SK-N-SH treated with all-trans-retinoic acid at 6 μM for 48 hours (cell line): ENCODE data around the gene KCNG2.

Experiments
- ATAC-seq: fragments of 200-7000 bp; cut with Tn5 transposase; 3 replicates; pipeline ENCODE4 v1.9.1; 2020; ENCODE audit warnings: mild to moderate bottlenecking, moderate library complexity
- ARNTL ChIP-seq: fragments of 450-650 bp; formaldehyde crosslinking; IDR thresholded peaks from 2 replicates; pipeline ENCODE4 v1.5.0; 2020; ENCODE audit warnings: low read depth, mild to moderate bottlenecking, moderate library complexity, borderline replicate concordance
- BACH2 ChIP-seq: fragments of 250-450 bp; sonication (Bioruptor Pico); IDR thresholded peaks from 2 replicates; pipeline ENCODE4 v1.9.0; 2021; ENCODE audit warnings: mild to moderate bottlenecking, borderline replicate concordance
- CREB5 ChIP-seq: fragments of 250-450 bp; sonication (Bioruptor Pico); IDR thresholded peaks from 2 replicates; pipeline ENCODE4 v1.5.1; 2020; ENCODE audit warnings: low read depth, mild to moderate bottlenecking, moderate library complexity
- CSDC2 ChIP-seq: fragments of 250-450 bp; sonication (Bioruptor Pico); IDR thresholded peaks from 2 replicates; pipeline ENCODE4 v1.5.0; 2020; ENCODE audit warnings: mild to moderate bottlenecking, moderate library complexity
- ESRRG ChIP-seq: fragments of 250-450 bp; sonication (Bioruptor Pico); IDR thresholded peaks from 2 replicates; pipeline ENCODE4 v1.6.1; 2021; ENCODE audit warnings: mild to moderate bottlenecking
- GLIS3 ChIP-seq: fragments of 250-450 bp; sonication (Bioruptor Pico); IDR thresholded peaks from 2 replicates; pipeline ENCODE4 v1.5.0; 2020; ENCODE audit warnings: mild to moderate bottlenecking, moderate library complexity
- ISL1 ChIP-seq: fragments of 250-450 bp; sonication (Bioruptor Pico); IDR thresholded peaks from 2 replicates; pipeline ENCODE4 v2.1.2; 2022; ENCODE audit warnings: mild to moderate bottlenecking, moderate library complexity
- OSR1 ChIP-seq: fragments of 250-450 bp; sonication (Bioruptor Pico); IDR thresholded peaks from 2 replicates; pipeline ENCODE4 v1.8.0; 2022; ENCODE audit warnings: moderate library complexity, mild to moderate bottlenecking, inconsistent platforms
- POU6F1 ChIP-seq: fragments of 250-450 bp; sonication (Bioruptor Pico); IDR thresholded peaks from 2 replicates; pipeline ENCODE4 v1.8.0; 2021; ENCODE audit warnings: low read depth, mild to moderate bottlenecking, moderate library complexity, borderline replicate concordance
- PPARA ChIP-seq: fragments of 250-450 bp; sonication (Bioruptor Pico); IDR thresholded peaks from 2 replicates; pipeline ENCODE4 v1.5.0; 2020; ENCODE audit warnings: mild to moderate bottlenecking, borderline replicate concordance
- RARB ChIP-seq: fragments of 250-450 bp; sonication (Bioruptor Pico); IDR thresholded peaks from 2 replicates; pipeline ENCODE4 v1.8.0; 2021; ENCODE audit warnings: mild to moderate bottlenecking, moderate library complexity
- SNAI2 ChIP-seq: fragments of 250-450 bp; sonication (Bioruptor Pico); IDR thresholded peaks from 2 replicates; pipeline ENCODE4 v1.5.0; 2020; ENCODE audit warnings: mild to moderate bottlenecking, moderate library complexity
- TCF4 ChIP-seq: fragments of 250-450 bp; sonication (Bioruptor Pico); IDR thresholded peaks from 2 replicates; pipeline ENCODE4 v1.8.0; 2021; ENCODE audit warnings: mild to moderate bottlenecking, moderate library complexity, borderline replicate concordance
- ZC3H10 ChIP-seq: fragments of 250-450 bp; sonication (Bioruptor Pico); IDR thresholded peaks from 2 replicates; pipeline ENCODE4 v1.5.1; 2021; ENCODE audit warnings: mild to moderate bottlenecking, moderate library complexity
- ZFP3 ChIP-seq: fragments of 250-450 bp; sonication (Bioruptor Pico); IDR thresholded peaks from 2 replicates; pipeline ENCODE4 v1.5.0; 2020; ENCODE audit warnings: mild to moderate bottlenecking, moderate library complexity
- ZFP30 ChIP-seq: fragments of 450-650 bp; formaldehyde crosslinking; IDR thresholded peaks from 2 replicates; pipeline ENCODE4 v1.5.0; 2022; ENCODE audit warnings: mild to moderate bottlenecking, moderate library complexity
- ZNF565 ChIP-seq: fragments of 450-650 bp; formaldehyde crosslinking; conservative IDR thresholded peaks from 2 replicates; pipeline ENCODE4 v1.5.0; 2020; ENCODE audit warnings: low read depth, mild to moderate bottlenecking, moderate library complexity
- ZNF70 ChIP-seq: fragments of 450-650 bp; formaldehyde crosslinking; IDR thresholded peaks from 2 replicates; pipeline ENCODE4 v1.5.0; 2020; ENCODE audit warnings: mild to moderate bottlenecking, moderate library complexity
- ZNF8 ChIP-seq: fragments of 450-650 bp; formaldehyde crosslinking; IDR thresholded peaks from 2 replicates; pipeline ENCODE4 v1.5.0; 2020; ENCODE audit warnings: mild to moderate bottlenecking, moderate library complexity
- TF ChIP-seq, protein P1 (sequence below): fragments of 250-450 bp; sonication (Bioruptor Pico); IDR thresholded peaks from 2 replicates; pipeline ENCODE4 v1.5.1; 2021; ENCODE audit warnings: mild to moderate bottlenecking, moderate library complexity
- TF ChIP-seq, protein P2 (sequence below): fragments of 250-450 bp; sonication (Bioruptor Pico); IDR thresholded peaks from 2 replicates; pipeline ENCODE4 v1.8.0; 2020; ENCODE audit warnings: mild to moderate bottlenecking, moderate library complexity, borderline replicate concordance

Gene KCNG2

GRCh38 chr18:79766308-79766707 is 31.4 kb upstream of the KCNG2 start (continued):
- TF ChIP-seq, protein P1, sequence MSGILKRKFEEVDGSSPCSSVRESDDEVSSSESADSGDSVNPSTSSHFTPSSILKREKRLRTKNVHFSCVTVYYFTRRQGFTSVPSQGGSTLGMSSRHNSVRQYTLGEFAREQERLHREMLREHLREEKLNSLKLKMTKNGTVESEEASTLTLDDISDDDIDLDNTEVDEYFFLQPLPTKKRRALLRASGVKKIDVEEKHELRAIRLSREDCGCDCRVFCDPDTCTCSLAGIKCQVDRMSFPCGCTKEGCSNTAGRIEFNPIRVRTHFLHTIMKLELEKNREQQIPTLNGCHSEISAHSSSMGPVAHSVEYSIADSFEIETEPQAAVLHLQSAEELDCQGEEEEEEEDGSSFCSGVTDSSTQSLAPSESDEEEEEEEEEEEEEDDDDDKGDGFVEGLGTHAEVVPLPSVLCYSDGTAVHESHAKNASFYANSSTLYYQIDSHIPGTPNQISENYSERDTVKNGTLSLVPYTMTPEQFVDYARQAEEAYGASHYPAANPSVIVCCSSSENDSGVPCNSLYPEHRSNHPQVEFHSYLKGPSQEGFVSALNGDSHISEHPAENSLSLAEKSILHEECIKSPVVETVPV (CRISPR knock-in tag) = no peak
- TF ChIP-seq GLIS3 (CRISPR knock-in tag) (no peak), TCF4 (CRISPR knock-in tag) (no peak), ZFP30 (CRISPR knock-in tag) (no peak), CREB5 (CRISPR knock-in tag) (no peak), ZNF565 (CRISPR knock-in tag) (no peak)

- no peak for ATAC-seq
- TF ChIP-seq ARNTL (CRISPR knock-in tag) = no peak
- TF ChIP-seq SNAI2 (CRISPR knock-in tag) = no peak
- TF ChIP-seq PPARA (CRISPR knock-in tag) = no peak
- TF ChIP-seq ZNF565 (CRISPR knock-in tag) = no peak
- TF ChIP-seq, protein P1 (CRISPR knock-in tag) = no peak
- TF ChIP-seq ISL1 = no peak
- no peak for TF ChIP-seq ZNF8 (CRISPR knock-in tag)
- TF ChIP-seq TCF4 (CRISPR knock-in tag) = no peak
- no peak for TF ChIP-seq POU6F1
- no peak for TF ChIP-seq BACH2
- no peak for TF ChIP-seq CSDC2 (CRISPR knock-in tag)
- TF ChIP-seq ZFP3 (CRISPR knock-in tag) = no peak
- TF ChIP-seq ESRRG (CRISPR knock-in tag) = no peak
- TF ChIP-seq OSR1 (CRISPR knock-in tag) = no peak
- no peak for TF ChIP-seq RARB
- TF ChIP-seq CREB5 (CRISPR knock-in tag) = no peak
These were observed 29.0 kb upstream of the KCNG2 start for GRCh38 chr18:79768745-79769144.

DNA sequence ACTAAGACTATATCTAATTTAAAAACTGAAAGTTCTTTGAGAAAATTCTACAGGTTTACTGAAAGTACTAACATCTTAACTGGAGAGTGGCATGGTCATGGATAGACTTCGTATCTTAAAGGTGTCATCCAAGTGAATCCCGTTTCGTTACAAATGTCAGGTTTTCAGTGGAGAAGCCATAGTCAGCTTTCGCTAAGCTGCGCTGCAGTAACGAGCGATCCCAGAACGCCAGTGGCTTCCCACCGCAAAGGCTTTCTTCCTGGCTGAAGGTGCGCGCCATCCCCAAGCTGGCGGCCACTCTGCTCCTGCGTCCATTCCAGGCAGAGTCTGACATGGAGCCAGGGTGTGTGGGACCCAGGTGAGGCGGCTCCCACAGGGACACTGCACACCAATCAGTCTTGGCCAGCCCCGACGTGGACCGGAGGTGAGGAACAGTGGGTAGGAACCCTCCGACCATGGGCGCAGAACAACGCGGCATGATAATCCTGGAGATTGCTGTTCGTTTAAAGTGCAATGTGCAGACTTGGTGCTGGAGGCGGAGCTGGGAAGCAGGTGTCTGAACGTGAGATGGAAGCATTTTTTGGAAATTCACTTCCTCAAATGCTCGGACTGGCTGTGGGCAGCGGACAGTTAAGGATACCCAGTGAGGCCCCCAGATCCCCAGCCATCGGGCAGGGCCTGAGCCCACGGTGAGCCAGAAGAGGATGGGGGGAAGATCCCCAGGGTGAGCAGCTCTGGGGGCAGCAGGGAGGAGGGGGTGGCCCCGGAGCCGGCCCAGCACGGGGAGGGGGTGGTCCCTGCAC is 27.8 kb upstream of the KCNG2 start:
- ATAC-seq = no peak
- no peak for TF ChIP-seq POU6F1
- no peak for TF ChIP-seq ZNF565 (CRISPR knock-in tag)
- TF ChIP-seq ESRRG (CRISPR knock-in tag) = no peak
- TF ChIP-seq ARNTL (CRISPR knock-in tag) = no peak
- TF ChIP-seq ZNF70 (CRISPR knock-in tag) = no peak
- no peak for TF ChIP-seq RARB
- TF ChIP-seq ZFP30 (CRISPR knock-in tag) = no peak
- no peak for TF ChIP-seq SNAI2 (CRISPR knock-in tag)
- TF ChIP-seq CREB5 (CRISPR knock-in tag) = no peak
- TF ChIP-seq ZFP3 (CRISPR knock-in tag) = no peak
- TF ChIP-seq, protein P1 (CRISPR knock-in tag) = no peak
- TF ChIP-seq, protein P2, sequence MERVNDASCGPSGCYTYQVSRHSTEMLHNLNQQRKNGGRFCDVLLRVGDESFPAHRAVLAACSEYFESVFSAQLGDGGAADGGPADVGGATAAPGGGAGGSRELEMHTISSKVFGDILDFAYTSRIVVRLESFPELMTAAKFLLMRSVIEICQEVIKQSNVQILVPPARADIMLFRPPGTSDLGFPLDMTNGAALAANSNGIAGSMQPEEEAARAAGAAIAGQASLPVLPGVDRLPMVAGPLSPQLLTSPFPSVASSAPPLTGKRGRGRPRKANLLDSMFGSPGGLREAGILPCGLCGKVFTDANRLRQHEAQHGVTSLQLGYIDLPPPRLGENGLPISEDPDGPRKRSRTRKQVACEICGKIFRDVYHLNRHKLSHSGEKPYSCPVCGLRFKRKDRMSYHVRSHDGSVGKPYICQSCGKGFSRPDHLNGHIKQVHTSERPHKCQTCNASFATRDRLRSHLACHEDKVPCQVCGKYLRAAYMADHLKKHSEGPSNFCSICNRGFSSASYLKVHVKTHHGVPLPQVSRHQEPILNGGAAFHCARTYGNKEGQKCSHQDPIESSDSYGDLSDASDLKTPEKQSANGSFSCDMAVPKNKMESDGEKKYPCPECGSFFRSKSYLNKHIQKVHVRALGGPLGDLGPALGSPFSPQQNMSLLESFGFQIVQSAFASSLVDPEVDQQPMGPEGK (CRISPR knock-in tag) = no peak
- TF ChIP-seq OSR1 (CRISPR knock-in tag) = no peak
- TF ChIP-seq ZC3H10 (CRISPR knock-in tag) = no peak
- TF ChIP-seq TCF4 (CRISPR knock-in tag) = no peak
- no peak for TF ChIP-seq ZNF8 (CRISPR knock-in tag)
- no peak for TF ChIP-seq PPARA (CRISPR knock-in tag)
- TF ChIP-seq ISL1 = no peak
